Kidney epithelial cell (primary cell): Measurements from ENCODE around the gene C15orf40. TPM values are rescaled to one million over a fixed set of nuclear protein-coding genes. Genes with fewer than 3 reads are reported as not detected.

Source experiments
- DNase-seq: peaks from one replicate; pipeline ENCODE4 v3.0.0-alpha.2; 2010; ENCODE audit warnings: low read depth
- H3K27me3 ChIP-seq: 2 replicates; pipeline ENCODE4 v1.6.0; 2011; ENCODE audit warnings: low read length; ENCODE audit not compliant: control insufficient read depth, insufficient read depth
- H3K36me3 ChIP-seq: 2 replicates; pipeline ENCODE4 v1.5.1; 2011; ENCODE audit warnings: low read length; ENCODE audit not compliant: control insufficient read depth, insufficient read depth
- H3K4me3 ChIP-seq: 2 replicates; pipeline ENCODE4 v1.5.1; 2011; ENCODE audit warnings: low read depth, mild to moderate bottlenecking, control low read depth, low read length
- total RNA-seq: library from RNA; depleted of rRNA; stranded (reverse); fragments of >200 nt; gene quantifications from 2 replicates; pipeline ENCODE4 v1.2.3, GENCODE V29; 2015
- TF ChIP-seq, protein P1 (sequence below): IDR thresholded peaks from 2 replicates; pipeline ENCODE4 v1.5.1; 2011; ENCODE audit warnings: mild to moderate bottlenecking, moderate library complexity, low read length, control low read depth, inconsistent platforms; ENCODE audit not compliant: insufficient read depth, poor library complexity, severe bottlenecking

The C15orf40 gene
- total RNA-seq, 1 donor from 2014 or later: 9.9 TPM

DNA sequence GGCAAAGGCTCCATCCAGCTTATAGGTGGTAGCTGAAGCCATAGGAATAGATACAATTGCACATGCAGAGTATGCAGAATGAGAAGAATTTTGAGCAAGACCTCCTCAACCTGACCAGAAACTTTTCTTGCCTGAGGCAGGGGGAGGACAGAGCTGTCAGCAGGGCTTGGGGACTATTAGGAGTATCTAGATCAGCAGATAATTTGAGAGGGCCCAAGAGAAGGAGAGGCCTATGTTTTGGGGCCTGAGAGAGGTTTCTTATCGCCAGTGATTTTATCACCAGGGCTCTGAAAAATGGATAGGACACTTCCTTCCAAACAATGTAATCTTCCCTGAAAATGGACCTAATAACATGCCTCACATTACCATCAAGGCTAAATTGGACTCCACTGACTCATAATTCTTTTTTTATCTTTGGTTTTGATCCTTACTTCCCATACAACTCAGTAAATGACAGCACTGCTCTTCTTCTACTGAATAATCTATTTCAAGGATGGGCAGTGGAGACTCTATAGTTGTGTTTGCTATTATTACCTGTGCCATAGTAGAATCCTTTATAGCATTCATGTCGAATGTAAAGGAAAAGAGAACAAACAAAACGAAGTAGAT is 41.3 kb downstream of the C15orf40 start:
- no peak for DNase-seq
- no peak overlapping the region for H3K4me3 ChIP-seq
- TF ChIP-seq, protein P1, sequence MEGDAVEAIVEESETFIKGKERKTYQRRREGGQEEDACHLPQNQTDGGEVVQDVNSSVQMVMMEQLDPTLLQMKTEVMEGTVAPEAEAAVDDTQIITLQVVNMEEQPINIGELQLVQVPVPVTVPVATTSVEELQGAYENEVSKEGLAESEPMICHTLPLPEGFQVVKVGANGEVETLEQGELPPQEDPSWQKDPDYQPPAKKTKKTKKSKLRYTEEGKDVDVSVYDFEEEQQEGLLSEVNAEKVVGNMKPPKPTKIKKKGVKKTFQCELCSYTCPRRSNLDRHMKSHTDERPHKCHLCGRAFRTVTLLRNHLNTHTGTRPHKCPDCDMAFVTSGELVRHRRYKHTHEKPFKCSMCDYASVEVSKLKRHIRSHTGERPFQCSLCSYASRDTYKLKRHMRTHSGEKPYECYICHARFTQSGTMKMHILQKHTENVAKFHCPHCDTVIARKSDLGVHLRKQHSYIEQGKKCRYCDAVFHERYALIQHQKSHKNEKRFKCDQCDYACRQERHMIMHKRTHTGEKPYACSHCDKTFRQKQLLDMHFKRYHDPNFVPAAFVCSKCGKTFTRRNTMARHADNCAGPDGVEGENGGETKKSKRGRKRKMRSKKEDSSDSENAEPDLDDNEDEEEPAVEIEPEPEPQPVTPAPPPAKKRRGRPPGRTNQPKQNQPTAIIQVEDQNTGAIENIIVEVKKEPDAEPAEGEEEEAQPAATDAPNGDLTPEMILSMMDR: no peak
- H3K27me3 ChIP-seq: no peaks in the 10 kb centered on the region
- H3K36me3 ChIP-seq: no peaks in the 10 kb centered on the region

DNA sequence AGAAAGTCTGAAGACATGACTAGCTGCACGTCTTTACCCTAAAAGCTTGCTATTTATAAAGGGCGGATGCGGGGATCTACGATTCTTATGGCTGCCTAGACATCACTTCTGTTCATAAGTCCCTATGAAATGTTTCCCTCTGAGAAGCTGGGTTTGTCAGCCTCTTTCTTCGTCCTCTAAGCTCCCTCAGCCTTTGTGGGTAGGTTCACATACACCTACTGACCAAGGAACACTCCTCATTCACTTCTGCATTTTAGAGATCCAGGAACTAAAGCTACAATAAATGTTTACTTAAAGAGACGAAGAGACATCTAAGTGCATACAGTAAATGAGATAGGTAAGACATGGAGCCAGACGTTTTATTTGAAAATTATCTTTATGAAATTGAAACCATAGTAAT is 42.1 kb downstream of the C15orf40 start:
- TF ChIP-seq, protein P1: no peak
- Histone ChIP-seq H3K27me3 (no peaks in the 10 kb centered on the region), H3K36me3 (no peaks in the 10 kb centered on the region), H3K4me3 (no peak overlapping the region)
- no peak for DNase-seq

DNA sequence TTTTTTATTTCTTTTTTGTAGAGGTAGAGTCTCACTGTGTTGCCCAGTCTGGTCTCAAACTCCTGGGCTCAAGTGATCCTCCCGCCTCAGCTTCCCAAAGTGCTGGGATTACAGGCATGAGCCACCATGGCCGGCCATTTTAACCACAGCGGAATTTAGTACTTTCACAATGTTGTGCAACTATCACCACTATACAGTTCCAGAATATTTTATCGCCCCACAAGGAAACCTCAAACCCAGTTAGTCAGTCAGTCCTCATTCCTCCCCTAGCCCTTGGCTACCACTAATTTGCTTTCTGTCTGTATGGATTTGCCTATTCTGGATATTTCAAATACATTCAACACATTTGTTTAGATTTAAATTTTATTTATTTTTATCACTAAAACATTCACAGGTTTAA is 43.4 kb downstream of the C15orf40 start:
- TF ChIP-seq, protein P1: no peak
- Histone ChIP-seq H3K27me3 (no peaks in the 10 kb centered on the region), H3K4me3 (no peak overlapping the region), H3K36me3 (no peaks in the 10 kb centered on the region)
- DNase-seq: no peak

DNA sequence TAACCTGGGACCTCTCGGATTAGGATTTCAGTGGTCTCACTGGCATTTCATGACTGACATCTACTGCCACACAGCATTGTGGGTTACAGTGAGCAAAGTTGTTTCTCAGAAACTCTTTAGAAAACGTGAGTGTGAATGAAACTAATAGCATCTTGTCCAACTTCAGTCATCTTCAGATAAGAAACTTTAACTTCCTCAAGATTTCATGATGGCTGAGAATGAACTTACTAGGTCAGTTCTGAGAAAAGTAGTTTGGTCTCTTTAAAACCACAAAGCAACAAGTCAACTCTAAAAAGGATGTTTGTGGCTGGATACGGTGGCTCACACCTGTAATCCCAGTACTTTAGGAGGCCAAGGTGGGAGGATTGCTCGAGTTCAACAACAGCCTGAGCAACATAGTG is 44.8 kb downstream of the C15orf40 start:
- Histone ChIP-seq H3K36me3 (no peaks in the 10 kb centered on the region), H3K27me3 (no peaks in the 10 kb centered on the region), H3K4me3 (no peak overlapping the region)
- no peak for DNase-seq
- TF ChIP-seq, protein P1: no peak

DNA sequence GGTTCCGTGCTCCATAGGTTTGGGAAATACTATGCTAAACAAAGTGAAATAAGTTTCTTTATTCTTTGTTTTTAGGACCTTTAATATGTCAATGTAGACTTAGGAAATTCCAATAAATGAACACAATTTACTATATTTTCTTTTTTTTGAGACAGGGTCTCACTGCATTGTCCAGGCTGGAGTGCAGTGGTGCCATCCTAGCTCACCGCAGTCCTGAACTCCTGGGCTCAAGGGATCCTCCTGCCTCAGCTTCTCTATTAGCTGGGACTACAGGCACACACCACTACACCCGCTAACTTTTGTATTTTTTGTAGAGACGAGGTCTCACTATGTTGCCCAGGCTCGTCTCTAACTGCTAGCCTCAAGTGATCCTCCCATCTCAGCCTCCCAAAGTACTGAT is 46.5 kb downstream of the C15orf40 start:
- TF ChIP-seq, protein P1: no peak
- Histone ChIP-seq H3K36me3 (no peaks in the 10 kb centered on the region), H3K27me3 (no peaks in the 10 kb centered on the region), H3K4me3 (no peak overlapping the region)
- DNase-seq: no peak
